GM12891 (cell line): ENCODE data around the gene HKDC1.

Experiments used
- PAX5 ChIP-seq: IDR thresholded peaks from 2 replicates; pipeline ENCODE4 v1.6.1; 2011; ENCODE audit warnings: low read length, moderate library complexity, mild to moderate bottlenecking; ENCODE audit not compliant: insufficient read depth, severe bottlenecking
- POLR2A ChIP-seq: IDR thresholded peaks from 2 replicates; pipeline ENCODE4 v1.6.1; 2011; ENCODE audit warnings: low read depth, low read length, control low read depth
- POLR2AphosphoS5 ChIP-seq: IDR thresholded peaks from 2 replicates; pipeline ENCODE4 v1.6.1; 2011; ENCODE audit warnings: low read depth, low read length, control low read depth
- POU2F2 ChIP-seq: IDR thresholded peaks from 2 replicates; pipeline ENCODE4 v1.6.1; 2011; ENCODE audit warnings: low read depth, mild to moderate bottlenecking, control low read depth, low read length, moderate library complexity
- SPI1 ChIP-seq: IDR thresholded peaks from 2 replicates; pipeline ENCODE4 v1.6.1; 2011; ENCODE audit warnings: low read depth, low read length, control low read depth
- TAF1 ChIP-seq: IDR thresholded peaks from 2 replicates; pipeline ENCODE4 v1.6.1; 2011; ENCODE audit warnings: low read depth, low read length, control low read depth

GRCh38 chr10:69208761-69209160 is 11.4 kb upstream of the HKDC1 start:
- TF ChIP-seq POLR2A (no peak), POLR2AphosphoS5 (no peak), TAF1 (no peak), SPI1 (no peak), POU2F2 (no peak), PAX5 (no peak)
